HG03139 (cell line): Measurements from ENCODE around the gene POF1B.
A peak's percentile ranks its signal among the peaks of the same experiment; 100 is the strongest.

ENCODE experiments used
- ATAC-seq: cut with Tn5 transposase; IDR thresholded peaks from one replicate; pipeline ENCODE4 v1.9.1; 2021; ENCODE audit not compliant: unreplicated experiment

The POF1B gene

DNA sequence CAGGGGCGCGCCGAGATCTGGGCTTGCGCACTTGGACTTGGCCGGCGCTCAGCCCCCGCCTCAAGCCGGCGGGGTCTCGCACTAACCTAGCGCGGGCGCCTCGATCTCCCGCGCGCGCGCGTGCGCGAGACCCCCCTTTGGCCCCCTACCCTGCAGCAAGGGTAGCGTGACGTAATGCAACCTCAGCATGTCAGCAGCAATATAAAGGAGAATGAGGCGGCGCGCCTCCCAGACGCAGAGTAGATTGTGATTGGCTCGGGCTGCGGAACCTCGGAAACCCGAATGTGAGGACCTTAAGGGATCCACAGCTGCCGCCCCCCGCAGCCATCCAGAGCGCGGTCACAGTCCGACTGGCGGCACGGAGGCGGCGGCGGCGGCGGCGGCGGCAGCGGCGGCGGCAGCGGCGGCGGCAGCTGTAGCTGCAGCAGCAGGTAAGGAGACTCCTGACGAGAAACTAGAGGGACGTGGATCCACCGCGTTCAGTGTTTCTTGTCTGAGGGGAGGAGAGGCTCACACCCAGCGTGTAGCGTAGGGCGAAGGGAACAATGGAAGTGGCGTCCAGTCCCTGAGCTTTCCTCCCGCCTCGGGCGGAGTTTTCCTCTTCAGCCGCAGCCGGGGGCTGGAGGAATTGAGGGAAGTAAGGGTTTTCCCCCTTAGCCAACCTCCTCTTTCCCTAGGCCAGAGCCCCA, 135.6 kb downstream of the POF1B start, which contains the start of the genes SATL1 and ZNF711:
Gene SATL1, minus strand, starts transcription at position 19 of the 689 bp plus-strand sequence. CDS start 134,811 bp downstream, outside the sequence.
Gene ZNF711, plus strand, starts transcription at position 231 of the 689 bp plus-strand sequence. CDS start 3,582 bp downstream, outside the sequence.
- peak; percentile 39 for ATAC-seq

DNA sequence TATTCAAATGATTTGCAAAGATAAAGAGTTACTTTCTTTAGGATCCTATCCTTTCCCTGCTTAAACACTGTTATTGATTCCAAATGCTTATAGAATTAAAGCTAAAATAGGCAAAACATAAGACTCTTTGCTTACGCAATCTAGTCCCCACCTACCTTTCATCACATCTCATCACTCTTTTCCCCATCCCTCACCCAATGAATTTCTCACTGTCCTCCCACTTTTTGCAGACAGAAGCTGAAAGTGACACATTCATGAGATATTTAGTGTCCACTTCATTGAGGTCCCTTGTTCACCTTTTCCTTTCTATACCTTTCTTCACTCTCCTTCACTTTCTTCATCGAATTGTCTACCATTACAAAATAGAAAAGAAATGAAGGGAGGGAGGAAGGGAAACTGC, 136.3 kb downstream of the POF1B start:
- ATAC-seq: no peak
